Mesodermal cell (in vitro differentiated cells): ENCODE results near the gene ZNF398.
A peak's percentile ranks its signal among the peaks of the same experiment; 100 is the strongest.
"Not testable (repeated sequence)": the region's sequence is repeated elsewhere in the genome, so short reads cannot be mapped to it uniquely, and the experiment has no call there.

Experiments used
- H3K27ac ChIP-seq: 2 replicates; pipeline ENCODE4 v1.7.0; 2013; ENCODE audit warnings: mild to moderate bottlenecking, low read depth, low read length, moderate library complexity; ENCODE audit not compliant: severe bottlenecking
- H3K36me3 ChIP-seq: 2 replicates; pipeline ENCODE4 v1.7.1; 2013; ENCODE audit warnings: mild to moderate bottlenecking, low read length, moderate library complexity; ENCODE audit not compliant: control insufficient read depth, insufficient read depth
- H3K4me1 ChIP-seq: one replicate; pipeline ENCODE4 v1.7.1; 2013; ENCODE audit warnings: mild to moderate bottlenecking, low read length; ENCODE audit not compliant: insufficient read depth, control insufficient read depth, poor library complexity, severe bottlenecking
- H3K4me3 ChIP-seq: 2 replicates; pipeline ENCODE4 v1.7.0; 2013; ENCODE audit warnings: low read length, control low read depth, mild to moderate bottlenecking; ENCODE audit not compliant: insufficient read depth, poor library complexity, severe bottlenecking; ENCODE audit errors: extremely low read depth
- H3K9me3 ChIP-seq: 2 replicates; pipeline ENCODE4 v1.7.1; 2013; ENCODE audit warnings: mild to moderate bottlenecking, low read length, moderate library complexity; ENCODE audit not compliant: control insufficient read depth
- WGBS, 2 experiments: methylation state at CpG; one replicate each; pipeline ENCODE4 v1.1.5; 2013; ENCODE audit warnings: missing lambda C conversion rate in 2 of 2; ENCODE audit not compliant: insufficient coverage in 2 of 2; 5-methylcytosine and 5-hydroxymethylcytosine counted together

The ZNF398 gene

GRCh38 chr7:149216402-149216801 lies 69.1 kb downstream of the ZNF398 start:
- Histone ChIP-seq H3K9me3 (no peaks in the 10 kb centered on the region), H3K36me3 (peaks cover 98% of the 10 kb centered on the region), H3K27ac (peak overlapping the region; percentile 62), H3K4me1 (peaks cover 12% of the 10 kb centered on the region), H3K4me3 (no peak overlapping the region)
- 100% methylated on average over 1 of the region's 2 CpGs for WGBS, 2 experiments

- Histone ChIP-seq H3K36me3 (peaks cover 95% of the 10 kb centered on the region), H3K9me3 (no peaks in the 10 kb centered on the region)
- 94% methylated on average over 6 of the region's 6 CpGs for WGBS, 2 experiments
Observed at GRCh38 chr7:149217570-149217969, 70.3 kb downstream of the ZNF398 start.

GRCh38 chr7:149218469-149219420 lies 71.5 kb downstream of the ZNF398 start:
- Histone ChIP-seq H3K36me3 (peaks cover 88% of the 10 kb centered on the region), H3K27ac (no peak overlapping the region), H3K4me1 (peaks cover 12% of the 10 kb centered on the region)

More at GRCh38 chr7:149217570-149217969, 70.3 kb downstream of the ZNF398 start:
- H3K4me1 ChIP-seq: peaks cover 12% of the 10 kb centered on the region
- no peak overlapping the region for H3K27ac ChIP-seq
- H3K4me3 ChIP-seq: no peak overlapping the region

GRCh38 chr7:149220534-149220933 lies 73.3 kb downstream of the ZNF398 start:
- whole genome bisulfite sequencing, 2 experiments: 87 to 92% methylated on average over 5 to 6 of the region's 6 CpGs
- H3K4me3 ChIP-seq: no peak overlapping the region
- H3K27ac ChIP-seq: peak overlapping the region; percentile 41
- peaks cover 12% of the 10 kb centered on the region for H3K4me1 ChIP-seq
- H3K9me3 ChIP-seq: no peaks in the 10 kb centered on the region
- H3K36me3 ChIP-seq: peaks cover 85% of the 10 kb centered on the region

More at GRCh38 chr7:149218469-149219420, 71.5 kb downstream of the ZNF398 start:
- Histone ChIP-seq H3K9me3 (no peaks in the 10 kb centered on the region), H3K4me3 (no peak overlapping the region)
- 86 to 90% methylated on average over 4 to 6 of the region's 10 CpGs for WGBS, 2 experiments

- 90 to 92% methylated on average over 8 of the region's 8 CpGs for WGBS, 2 experiments
- Histone ChIP-seq H3K27ac (no peak overlapping the region), H3K4me1 (peaks cover 12% of the 10 kb centered on the region), H3K9me3 (no peaks in the 10 kb centered on the region), H3K36me3 (peaks cover 63% of the 10 kb centered on the region), H3K4me3 (no peak overlapping the region)
Observed at GRCh38 chr7:149223176-149223575, 75.9 kb downstream of the ZNF398 start.

- peaks cover 12% of the 10 kb centered on the region for H3K4me1 ChIP-seq
- WGBS, 2 experiments: 96% methylated on average over 10 of the region's 39 CpGs; no CpG with 5 or more reads in 1 of the 2 experiments
- H3K9me3 ChIP-seq: no peaks in the 10 kb centered on the region
- H3K36me3 ChIP-seq: peaks cover 58% of the 10 kb centered on the region
- H3K27ac ChIP-seq: no peak overlapping the region
- H3K4me3 ChIP-seq: no peak overlapping the region
Observed at GRCh38 chr7:149223761-149224160, 76.5 kb downstream of the ZNF398 start.

- no peak overlapping the region for H3K4me3 ChIP-seq
- 96 to 97% methylated on average over 37 of the region's 37 CpGs for WGBS, 2 experiments
- peaks cover 52% of the 10 kb centered on the region for H3K36me3 ChIP-seq
- H3K9me3 ChIP-seq: no peaks in the 10 kb centered on the region
- peaks cover 12% of the 10 kb centered on the region for H3K4me1 ChIP-seq
- no peak overlapping the region for H3K27ac ChIP-seq
Observed at GRCh38 chr7:149224352-149224751, 77.1 kb downstream of the ZNF398 start.

- Histone ChIP-seq H3K4me3 (no peak overlapping the region), H3K9me3 (no peaks in the 10 kb centered on the region), H3K36me3 (peaks cover 45% of the 10 kb centered on the region), H3K4me1 (peaks cover 8% of the 10 kb centered on the region), H3K27ac (no peak overlapping the region)
- 92 to 97% methylated on average over 7 to 15 of the region's 19 CpGs for WGBS, 2 experiments
Observed at GRCh38 chr7:149225106-149225505, 77.9 kb downstream of the ZNF398 start.

- H3K9me3 ChIP-seq: no peaks in the 10 kb centered on the region
- H3K4me1 ChIP-seq: peaks cover 3% of the 10 kb centered on the region
- 96% methylated on average over 22 of the region's 22 CpGs for WGBS, 2 experiments
Observed at GRCh38 chr7:149225656-149226055, 78.4 kb downstream of the ZNF398 start.

GRCh38 chr7:149226366-149226765 lies 79.1 kb downstream of the ZNF398 start:
- WGBS, 2 experiments: 94 to 98% methylated on average over 13 to 17 of the region's 17 CpGs
- H3K9me3 ChIP-seq, H3K4me1 ChIP-seq: not testable (repeated sequence)

More at GRCh38 chr7:149225656-149226055, 78.4 kb downstream of the ZNF398 start:
- Histone ChIP-seq H3K27ac (no peak overlapping the region), H3K36me3 (peaks cover 40% of the 10 kb centered on the region), H3K4me3 (no peak overlapping the region)

More at GRCh38 chr7:149226366-149226765, 79.1 kb downstream of the ZNF398 start:
- H3K27ac ChIP-seq, H3K4me3 ChIP-seq: not testable (repeated sequence)
- H3K36me3 ChIP-seq: peaks cover 33% of the 10 kb centered on the region
